ENCODE data around the gene BCL11B. TPM values are rescaled to one million over a fixed set of nuclear protein-coding genes. Genes with fewer than 3 reads are reported as not detected.

Gene BCL11B
- total and polyA plus RNA-seq, 2 donors (not counting 1 experiment from before 2014, with no cell fraction given) = 0.33 to 0.42 TPM

- POLR2A ChIA-PET = no interaction called here
- H3K27me3 Mint-ChIP-seq = peaks cover 75% of the 10 kb centered on the region
- H3K9me3 ChIP-seq (ENCODE audit: control extremely low read depth in 1 of 3, control insufficient read depth in 2 of 3, insufficient read depth in 1 of 3, low read length in 2 of 3) = peaks cover 0 to 3% (median 2%) of the 10 kb centered on the region in 3 donors
Observed at GRCh38 chr14:99263564-99264330, 8.2 kb downstream of the BCL11B start.

More at GRCh38 chr14:99263564-99264330, 8.2 kb downstream of the BCL11B start:
- no peak for TF ChIP-seq CTCF (IDR thresholded peaks at IDR 0.05)
- TF ChIP-seq EZH2 (IDR thresholded peaks at IDR 0.05; ENCODE audit: borderline replicate concordance, insufficient read depth, low read depth, low read length, poor library complexity, severe bottlenecking) = no peak
- intact Hi-C loops (cut with micrococcal nuclease) = no loop called here
- H3K4me3 Mint-ChIP-seq = no peak overlapping the region
- Histone ChIP-seq H3K4me2 (replicated peaks; ENCODE audit: low read depth, low read length, poor library complexity, severe bottlenecking) (no peak overlapping the region), H3K4me1 (ENCODE audit: control insufficient read depth in 2 of 2, insufficient read depth in 2 of 2, low read length in 2 of 2) (peaks cover 4 to 9% of the 10 kb centered on the region in 2 donors), H4K20me1 (ENCODE audit: control insufficient read depth, insufficient read depth, low read length, poor library complexity, severe bottlenecking) (no peaks in the 10 kb centered on the region), H3K36me3 (replicated peaks in 1 of 2; ENCODE audit: control extremely low read depth in 1 of 2, control insufficient read depth in 1 of 2, extremely low read depth in 1 of 2, insufficient read depth in 2 of 2, low read length in 1 of 2) (no peaks in the 10 kb centered on the region), H3K27me3 (replicated peaks in 1 of 4; ENCODE audit: control extremely low read depth in 1 of 4, control insufficient read depth in 3 of 4, insufficient read depth in 4 of 4, low read length in 3 of 4) (peaks cover 0 to 59% (median 21%) of the 10 kb centered on the region in 4 experiments), H3K4me3 (ENCODE audit: control extremely low read depth in 1 of 5, extremely low read depth in 1 of 5, insufficient read depth in 1 of 5, low read depth in 2 of 5, low read length in 4 of 5) (no peak overlapping the region), H3K27ac (ENCODE audit: low read length in 2 of 2) (no peak overlapping the region), H2AFZ (ENCODE audit: insufficient read depth, low read depth, low read length, poor library complexity, severe bottlenecking) (no peak overlapping the region), H3K9ac (ENCODE audit: low read length) (no peak overlapping the region), H3K79me2 (ENCODE audit: control insufficient read depth, insufficient read depth, low read length) (no peaks in the 10 kb centered on the region)
- 89% methylated on average over 2 of the region's 8 CpGs for WGBS (ENCODE audit: insufficient coverage)
- no peak for ATAC-seq (ENCODE audit: low read depth)
- H3K9me3 Mint-ChIP-seq (ENCODE audit: insufficient read depth) = no peaks in the 10 kb centered on the region
- H3K27ac Mint-ChIP-seq = no peak overlapping the region
- DNase-seq = no peak
- CTCF ChIA-PET = no interaction called here
- peaks cover 9% of the 10 kb centered on the region for H3K4me1 Mint-ChIP-seq
